Effector CD4-positive, alpha-beta T cell (primary cell): ENCODE data around the gene BTBD6.

ENCODE experiments used
- DNase-seq: peaks from one replicate; pipeline ENCODE4 v3.0.0-alpha.2; 2020
- total RNA-seq: gene quantifications from one replicate; lab custom pipeline; 2026; lab: John Stamatoyannopoulos, UW

The BTBD6 gene
- total RNA-seq = 44.7 reads per million, percentile 66 among the genes with 10 or more reads in this experiment

- peak; percentile 84 for DNase-seq
Measured at GRCh38 chr14:105248368-105249181, at the start of gene BTBD6. Gene BTBD6 (plus strand): TSS chr14:105248533. CDS start chr14:105248712, 179 bp downstream.

GRCh38 chr14:105198588-105198987, 49.7 kb upstream of the BTBD6 start:
- DNase-seq = no peak

- no peak for DNase-seq
Measured at GRCh38 chr14:105199093-105199492, 49.2 kb upstream of the BTBD6 start.

DNA sequence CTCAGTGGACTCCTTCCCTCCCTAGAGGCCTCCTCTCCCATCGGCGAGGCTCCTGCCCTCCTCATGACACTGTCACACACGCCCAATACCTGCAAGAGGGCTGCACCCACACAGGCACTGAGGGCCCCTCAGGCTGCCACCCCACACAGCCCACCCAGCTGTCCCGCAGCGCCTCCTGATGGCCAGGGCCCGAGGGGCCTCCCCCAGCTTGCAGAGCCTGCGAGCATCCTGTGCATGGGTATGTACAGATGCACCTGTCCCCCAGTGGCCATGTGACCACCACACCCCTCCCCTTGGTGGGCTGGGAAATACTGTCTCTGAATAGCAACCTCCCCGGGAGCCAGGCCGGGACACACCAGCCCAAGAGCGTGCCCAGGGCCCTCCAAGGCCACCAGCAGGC, 48.3 kb upstream of the BTBD6 start:
- no peak for DNase-seq

GRCh38 chr14:105200641-105201040, 47.7 kb upstream of the BTBD6 start:
- DNase-seq = no peak

DNA sequence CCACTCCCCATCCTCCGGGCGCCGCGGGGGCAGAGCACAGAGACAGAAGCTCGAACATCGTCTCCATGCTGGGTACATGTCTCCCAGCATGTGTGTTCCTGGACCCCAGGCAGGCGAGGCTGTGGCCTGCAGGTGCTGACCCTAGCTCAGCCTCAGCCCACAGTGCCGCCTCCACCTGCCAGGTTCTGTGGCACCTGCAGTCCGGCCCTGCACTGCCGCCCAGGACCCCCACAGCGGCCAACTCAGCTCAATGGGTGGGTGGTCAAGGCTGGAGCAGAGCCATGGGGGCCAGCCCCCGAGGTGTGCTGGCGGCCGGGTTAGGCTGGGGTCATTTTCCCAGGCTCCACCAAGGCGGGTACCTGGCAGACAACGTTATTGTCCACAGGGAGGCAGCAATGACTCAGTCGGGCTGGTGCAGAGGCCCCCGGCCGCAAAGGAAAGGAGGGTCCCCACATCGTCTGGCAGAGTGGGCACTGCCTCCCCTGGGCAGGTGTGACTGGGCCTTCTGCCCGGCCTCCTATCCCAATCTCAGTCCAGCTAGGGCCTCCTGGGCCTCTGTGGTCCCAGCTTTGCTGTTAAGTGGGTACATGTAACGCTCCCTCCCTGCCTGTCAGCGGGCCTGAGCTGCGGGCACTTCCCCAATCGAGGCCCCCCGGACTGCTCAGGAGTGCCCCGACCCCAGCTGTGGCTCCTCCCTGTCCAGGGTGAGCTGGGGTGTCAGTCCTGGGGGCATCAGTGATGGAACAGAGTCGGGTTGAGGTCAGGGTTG, 47.0 kb upstream of the BTBD6 start:
- no peak for DNase-seq

DNA sequence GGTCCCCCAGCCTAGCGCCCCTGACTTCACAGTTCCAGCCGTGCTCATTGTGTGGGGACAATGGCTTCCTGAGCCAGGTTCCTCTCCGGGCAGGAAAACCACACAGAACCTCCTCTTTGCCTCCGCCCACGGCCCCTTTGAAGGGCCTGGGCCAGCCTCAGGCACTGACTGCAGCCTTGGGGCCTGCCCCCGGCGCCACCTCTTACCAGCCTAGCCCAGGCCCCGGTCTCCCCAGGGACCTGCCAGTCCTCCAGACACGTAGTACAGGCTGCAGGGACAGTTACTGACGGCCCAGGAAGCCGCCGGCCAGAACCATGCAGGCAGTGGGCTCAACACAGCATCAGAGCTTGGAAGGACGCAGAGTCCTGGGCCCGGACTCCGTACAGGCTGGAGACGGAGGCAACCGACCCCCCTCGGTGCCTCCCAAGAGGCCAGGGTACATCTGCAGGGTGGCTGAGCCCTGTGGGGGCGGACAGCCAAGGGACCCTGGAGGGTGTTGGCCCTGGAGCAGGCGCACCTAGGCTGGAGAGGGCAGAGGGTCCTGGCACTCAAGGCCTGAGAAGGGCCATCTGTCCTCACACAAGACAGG, 46.3 kb upstream of the BTBD6 start:
- DNase-seq = no peak

DNA sequence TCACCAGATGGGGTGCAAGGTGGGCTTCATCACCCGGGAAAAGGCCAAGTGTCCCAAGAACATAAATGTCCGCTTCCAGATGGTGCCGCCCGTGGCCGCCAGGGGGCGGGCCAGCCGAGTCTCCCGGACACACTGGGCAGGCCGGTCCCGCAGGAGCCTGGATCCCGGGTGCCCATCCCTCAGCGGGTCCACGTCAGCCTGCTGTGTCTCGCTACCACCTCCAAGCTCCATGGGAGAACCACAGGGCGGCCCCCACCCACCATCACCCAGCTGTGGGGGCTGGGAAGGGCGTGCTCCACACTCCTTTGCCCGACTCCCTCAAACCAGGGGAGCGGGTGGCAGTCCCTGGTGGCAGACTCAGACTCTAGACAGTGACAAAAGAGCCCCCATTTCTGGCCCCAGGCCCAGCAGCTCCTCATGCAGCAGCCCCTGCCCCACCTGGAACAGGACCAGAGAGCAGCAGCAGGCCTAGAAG, 45.2 kb upstream of the BTBD6 start:
- peak; percentile 54 for DNase-seq

DNA sequence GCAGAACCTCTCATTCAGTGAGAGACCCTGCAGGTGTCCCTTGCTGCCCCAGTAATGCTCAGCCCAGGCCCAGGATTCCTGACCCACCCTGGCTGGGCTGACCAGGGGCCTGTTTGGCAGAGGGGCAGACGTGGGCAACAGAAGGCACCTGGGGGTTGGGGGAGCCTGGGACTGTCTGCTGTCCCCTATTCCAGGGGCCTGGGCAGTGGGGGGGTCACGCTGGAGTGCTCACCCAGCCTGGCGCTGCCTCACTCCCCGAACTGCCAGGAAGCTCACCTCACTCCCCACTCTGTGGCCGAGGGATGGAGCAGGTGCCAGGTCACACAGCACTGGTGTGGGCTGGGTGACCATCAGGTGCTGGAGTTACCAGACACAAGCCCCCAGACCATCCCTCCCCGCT, 44.6 kb upstream of the BTBD6 start:
- no peak for DNase-seq

DNA sequence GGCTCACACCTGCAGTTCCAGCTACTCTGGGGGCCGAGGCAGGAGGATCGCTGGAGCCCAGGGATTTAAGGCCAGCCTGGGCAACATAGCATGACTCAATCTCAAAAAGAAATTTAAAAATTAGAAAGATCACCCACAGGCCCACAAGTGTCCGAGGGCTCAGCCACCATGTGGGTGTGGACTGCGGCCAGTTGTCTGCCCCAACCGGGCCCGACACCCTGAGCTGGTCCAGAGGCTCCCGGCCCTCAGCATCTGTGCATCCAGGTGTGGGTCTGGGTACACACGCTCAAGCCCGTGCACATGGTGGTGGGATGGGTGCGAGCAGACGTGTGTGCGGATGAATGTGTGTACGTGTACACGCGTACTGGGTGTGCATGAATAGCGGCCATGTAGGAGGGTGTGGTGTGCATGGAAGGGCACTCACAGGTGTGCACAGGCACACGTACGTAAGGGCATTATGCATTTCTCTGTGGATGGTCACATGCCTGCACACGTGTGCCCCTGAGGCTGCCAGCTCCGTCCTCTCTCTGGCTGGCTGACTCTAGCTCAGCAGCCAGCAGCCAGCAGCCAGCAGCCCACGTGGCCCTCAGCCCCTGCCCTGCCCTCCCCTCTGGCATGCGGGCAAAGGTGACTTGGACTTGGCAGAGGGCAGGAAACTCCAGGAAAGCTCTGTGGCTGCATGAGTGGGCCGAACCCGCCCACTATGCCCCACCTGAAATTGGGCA, 44.0 kb upstream of the BTBD6 start:
- no peak for DNase-seq

DNA sequence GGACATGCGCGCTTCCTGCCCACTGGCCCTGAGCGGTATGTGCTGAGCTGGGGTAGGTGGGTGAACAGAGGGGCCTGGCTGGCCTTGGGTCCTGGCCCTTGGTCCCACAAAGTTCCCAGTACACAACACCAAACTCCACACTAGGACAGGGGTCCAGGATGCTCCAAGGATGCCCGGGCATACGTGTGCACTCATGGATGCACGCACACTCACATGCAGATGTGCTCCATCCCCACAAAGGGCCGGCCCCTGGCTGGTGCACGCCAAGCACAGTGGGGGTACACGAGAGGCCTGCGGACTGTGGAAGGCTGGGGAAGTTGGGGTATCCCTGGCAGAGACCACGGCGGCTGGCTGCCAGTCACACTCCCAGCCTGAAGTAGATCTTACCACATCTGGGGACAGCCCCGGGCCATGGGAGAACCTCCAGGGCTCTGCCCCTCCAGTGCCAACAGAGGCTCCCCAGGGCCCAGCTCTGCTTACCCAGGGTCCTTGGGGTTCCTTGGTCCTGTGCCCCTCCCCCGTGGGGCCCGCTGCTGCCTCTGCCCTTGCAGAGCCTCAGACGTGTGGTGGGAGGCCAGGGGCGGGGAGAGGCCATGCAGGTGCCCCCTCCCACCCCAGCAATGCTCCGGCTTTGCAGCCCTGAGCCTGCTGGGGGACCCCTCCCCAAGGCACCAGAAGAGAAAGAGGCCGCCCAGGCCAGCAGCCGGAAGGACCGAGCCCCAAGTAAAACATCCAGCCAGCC, 43.2 kb upstream of the BTBD6 start:
- DNase-seq = no peak

GRCh38 chr14:105205673-105206208, 42.6 kb upstream of the BTBD6 start:
- DNase-seq = no peak

- no peak for DNase-seq
Measured at GRCh38 chr14:105206873-105207272, 41.5 kb upstream of the BTBD6 start.

DNA sequence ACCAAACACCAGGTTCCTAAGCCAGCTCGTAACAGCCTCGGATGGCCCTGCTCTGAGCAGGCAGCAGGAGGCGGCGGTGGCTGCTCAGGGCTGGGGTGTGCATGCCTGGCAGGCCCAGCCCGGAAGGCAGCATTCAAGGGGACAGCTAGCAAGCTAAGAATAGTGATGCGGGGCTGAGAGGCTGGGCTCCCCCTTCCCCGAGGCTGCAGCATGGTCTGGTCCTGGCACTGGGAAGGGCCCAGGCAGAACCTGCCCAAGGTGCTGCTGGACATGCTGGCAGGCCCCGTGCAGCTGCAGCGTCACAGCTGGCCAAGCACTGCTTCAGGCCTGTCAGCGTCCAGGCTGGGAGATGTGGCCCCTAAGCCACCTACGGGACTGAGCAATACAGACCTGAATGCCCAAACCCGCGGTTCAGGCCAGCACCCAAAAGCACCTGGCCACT, 40.9 kb upstream of the BTBD6 start:
- no peak for DNase-seq

DNA sequence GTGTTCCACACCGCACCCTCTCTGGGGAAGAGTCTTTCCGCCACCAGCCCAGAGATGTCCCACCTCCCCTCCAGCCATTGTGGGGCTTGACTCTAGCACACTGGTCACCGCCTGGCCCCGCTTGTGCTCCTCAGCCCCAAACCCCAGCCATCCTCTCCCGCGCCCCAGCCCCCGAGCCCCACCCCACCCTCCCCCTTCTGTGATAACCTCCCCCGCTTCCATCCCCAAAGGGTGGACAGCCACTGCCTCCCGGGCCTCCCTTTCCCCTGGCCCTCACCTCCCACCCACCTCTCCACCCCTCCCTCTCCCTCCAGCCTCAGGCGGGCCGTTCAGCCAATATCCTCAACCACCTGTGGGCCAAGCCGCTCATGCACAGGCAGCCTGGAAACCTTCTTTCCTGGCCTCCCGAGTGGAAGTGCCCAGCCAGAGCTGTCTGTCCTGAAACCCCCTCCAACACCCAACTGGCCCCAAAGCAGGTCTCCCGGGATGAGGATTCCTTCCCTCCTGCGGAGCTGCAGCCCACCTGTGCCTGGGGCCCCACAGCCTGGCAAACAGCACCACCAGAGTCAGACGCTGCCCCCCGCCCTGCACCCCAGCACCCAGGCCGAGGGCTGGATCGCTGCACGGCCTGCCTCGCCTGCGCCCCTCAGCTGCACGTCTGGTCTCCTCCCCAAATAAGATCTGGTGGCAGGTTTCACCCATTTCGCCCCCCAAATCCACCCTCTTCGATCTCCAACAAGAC, 40.2 kb upstream of the BTBD6 start:
- DNase-seq = no peak

DNA sequence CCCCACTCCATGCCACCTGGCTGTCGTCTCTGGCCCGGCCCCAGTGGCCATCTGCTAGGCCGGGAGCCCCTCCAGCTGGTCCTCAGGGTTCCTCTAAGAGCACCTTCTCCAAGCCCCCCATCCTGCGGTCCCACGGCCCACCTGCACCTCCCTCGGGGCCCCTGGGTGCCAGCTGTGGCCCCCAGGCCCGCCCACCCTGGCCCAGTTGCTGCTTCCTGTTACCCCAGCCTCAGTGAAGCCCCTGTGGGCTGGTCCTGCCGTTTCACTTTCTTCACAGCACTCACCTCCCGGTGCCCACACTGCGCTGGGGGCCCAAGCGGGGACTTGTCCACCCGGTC, 39.6 kb upstream of the BTBD6 start:
- DNase-seq = no peak

- DNase-seq = no peak
Measured at GRCh38 chr14:105209091-105209490, 39.2 kb upstream of the BTBD6 start.

- no peak for DNase-seq
Measured at GRCh38 chr14:105209646-105210045, 38.7 kb upstream of the BTBD6 start.

DNA sequence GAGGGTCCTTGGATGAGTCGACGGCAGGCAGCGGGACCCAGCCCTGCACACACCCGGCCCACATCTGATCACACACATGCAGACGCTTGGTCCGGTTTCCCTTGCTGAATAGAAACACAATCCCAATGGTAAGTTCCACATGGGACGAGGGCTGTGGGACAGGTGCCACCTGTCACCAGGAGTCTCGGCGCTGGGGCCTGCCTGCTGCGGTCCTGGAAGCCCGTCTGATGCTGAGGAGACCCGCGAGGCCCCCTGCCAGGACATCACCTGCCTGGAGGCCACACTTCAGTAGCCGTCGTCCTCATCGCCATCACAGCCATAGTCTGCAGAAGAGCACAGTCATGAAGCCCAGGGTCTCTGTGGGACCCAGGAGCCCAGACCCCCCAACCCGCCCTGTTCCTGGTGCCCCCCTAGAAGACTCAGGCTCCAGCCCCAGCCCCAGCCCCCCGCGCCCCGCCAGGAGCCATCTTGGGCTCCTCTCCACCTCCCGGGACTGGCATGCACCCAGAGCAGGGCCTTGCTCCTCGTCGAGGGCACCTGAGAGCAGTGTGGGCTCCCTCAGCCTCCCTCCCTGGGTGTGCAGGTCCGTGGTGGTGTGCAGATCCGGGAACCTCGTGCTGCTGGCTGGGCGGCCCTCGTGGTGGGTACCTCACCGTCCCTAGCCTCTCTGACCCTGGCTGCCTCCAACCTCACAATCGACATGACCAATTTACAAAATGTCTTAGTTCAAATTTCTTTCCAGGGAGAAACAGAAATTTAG, 37.9 kb upstream of the BTBD6 start:
- DNase-seq = no peak

GRCh38 chr14:105211086-105211757, 37.1 kb upstream of the BTBD6 start:
- DNase-seq = no peak
